GM18909 (cell line): ENCODE results near the gene CD320.
"Not testable (repeated sequence)": the region's sequence is repeated elsewhere in the genome, so short reads cannot be mapped to it uniquely, and the experiment has no call there.

ENCODE experiments used
- ATAC-seq: cut with Tn5 transposase; IDR thresholded peaks from one replicate; pipeline ENCODE4 v1.9.1; 2021; ENCODE audit warnings: mild to moderate bottlenecking; ENCODE audit not compliant: unreplicated experiment, poor library complexity

The CD320 gene

DNA sequence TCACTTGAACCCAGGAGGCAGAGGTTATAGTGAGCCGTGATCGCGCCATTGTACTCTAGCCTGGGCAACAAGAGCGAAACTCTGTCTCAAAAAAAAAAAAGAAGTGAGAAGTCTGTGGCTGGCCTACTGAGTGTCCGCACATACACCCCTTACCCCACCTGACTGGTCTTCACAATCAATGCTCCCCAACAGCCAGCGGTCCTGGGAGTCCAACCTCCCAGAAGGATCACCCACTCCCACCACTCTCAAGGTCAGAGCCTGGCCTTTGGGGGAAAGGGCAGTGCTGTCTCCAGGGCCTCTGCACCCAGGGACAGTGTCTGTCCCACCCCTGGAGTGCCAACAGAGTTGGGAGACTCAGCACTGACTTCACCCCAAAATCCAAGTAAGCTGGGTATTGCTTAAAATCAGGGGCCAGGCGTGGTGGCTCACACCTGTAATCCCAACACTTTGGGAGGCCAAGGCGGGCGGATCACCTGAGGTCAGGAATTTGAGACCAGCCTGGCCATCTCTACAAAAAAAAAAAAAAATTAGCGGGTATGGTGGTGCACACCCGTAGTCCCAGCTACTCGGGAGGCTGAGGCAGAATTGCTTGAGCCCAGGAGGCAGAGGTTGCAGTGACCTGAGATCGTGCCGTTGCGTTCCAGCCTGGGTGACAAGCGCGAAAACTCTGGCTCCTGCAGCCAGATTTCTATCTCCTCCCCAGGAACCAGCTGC is 2.3 kb upstream of the CD320 start:
- no peak for ATAC-seq

DNA sequence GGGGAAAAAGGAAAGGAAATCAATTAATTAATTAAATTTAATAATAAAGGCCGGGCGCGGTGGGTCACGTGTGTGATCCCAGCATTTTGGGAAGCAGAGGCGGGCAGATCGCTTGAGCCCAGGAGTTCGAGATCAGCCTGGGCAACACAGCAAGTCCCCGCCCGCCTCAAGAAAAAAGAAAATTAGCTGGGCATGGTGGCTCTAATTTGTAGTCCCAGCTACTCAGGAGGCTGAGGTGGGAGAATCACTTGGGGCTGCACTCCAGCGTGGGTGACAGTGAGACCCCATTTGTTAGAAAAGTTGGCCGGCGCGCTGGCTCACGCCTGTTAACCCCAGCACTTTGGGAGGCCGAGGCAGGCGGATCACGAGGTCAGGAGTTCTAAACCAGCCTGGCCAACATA is 733 bp upstream of the CD320 start:
- ATAC-seq, result no peak

DNA sequence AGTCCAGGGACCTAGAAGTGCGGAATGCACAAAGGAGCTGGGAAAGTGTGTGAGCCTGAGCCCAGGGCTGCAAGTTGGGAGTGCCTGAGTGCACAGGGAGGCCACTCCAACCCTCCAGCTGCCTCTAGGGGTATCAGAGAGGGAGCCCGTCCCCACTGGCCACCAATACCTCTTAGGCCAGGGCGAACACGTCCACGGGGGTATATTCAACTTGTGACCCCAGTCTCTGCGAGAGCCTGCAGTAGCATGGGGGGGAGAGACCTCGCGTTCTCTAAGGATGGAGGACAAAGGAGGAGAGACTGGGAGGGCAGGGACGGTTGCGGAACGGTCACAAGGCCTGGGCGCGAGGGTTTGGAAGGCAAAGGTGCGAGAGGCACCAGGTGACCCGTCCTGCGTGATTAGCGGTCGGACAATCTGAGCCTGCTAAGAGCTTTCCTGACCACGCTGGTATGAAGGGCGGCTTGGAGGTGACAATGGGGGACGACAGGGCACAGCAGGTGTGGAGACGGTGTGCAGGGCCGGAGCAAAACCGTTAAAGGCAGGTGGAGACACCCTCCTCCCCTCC is 676 bp downstream of the CD320 start:
- ATAC-seq, result no peak

DNA sequence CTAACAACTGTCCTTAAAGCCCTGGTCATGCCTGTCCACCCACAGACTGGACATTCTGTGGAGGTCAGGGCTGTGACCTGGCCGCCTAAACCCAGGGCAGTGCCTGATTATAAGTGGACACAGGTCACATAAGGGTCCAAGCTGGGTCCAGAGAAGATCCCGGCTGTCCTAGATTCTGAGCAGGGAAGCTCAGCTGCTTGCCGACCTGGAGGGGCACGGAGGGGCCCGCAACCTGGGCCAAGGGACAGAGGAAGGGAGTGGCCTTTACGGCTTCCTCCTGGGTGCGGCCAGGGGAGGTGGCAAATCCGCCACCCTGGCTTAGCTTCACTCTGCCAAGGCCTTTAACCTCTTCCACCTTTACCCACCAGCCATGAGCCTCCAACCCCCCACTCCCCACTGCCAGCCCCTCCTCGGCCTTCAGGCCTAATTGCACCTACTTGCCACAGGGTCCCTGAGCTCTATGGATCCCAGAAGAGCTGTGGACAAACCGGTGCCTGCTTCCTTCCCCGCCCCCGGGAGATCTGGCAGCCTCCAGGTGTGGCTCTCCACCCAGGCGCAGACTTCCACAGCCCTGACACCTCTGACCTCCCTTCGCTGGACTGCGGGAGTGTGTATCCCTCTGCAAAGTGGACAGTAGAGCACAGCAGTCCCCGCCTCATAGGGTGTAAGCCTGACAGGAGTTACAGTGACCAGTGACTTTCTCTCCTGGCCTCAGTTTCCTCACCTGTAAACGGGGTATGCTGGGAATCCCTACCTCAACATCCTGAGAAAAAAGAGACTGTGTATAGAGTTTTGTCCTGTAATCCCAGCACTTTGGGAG is 1.7 kb downstream of the CD320 start:
- no peak for ATAC-seq

DNA sequence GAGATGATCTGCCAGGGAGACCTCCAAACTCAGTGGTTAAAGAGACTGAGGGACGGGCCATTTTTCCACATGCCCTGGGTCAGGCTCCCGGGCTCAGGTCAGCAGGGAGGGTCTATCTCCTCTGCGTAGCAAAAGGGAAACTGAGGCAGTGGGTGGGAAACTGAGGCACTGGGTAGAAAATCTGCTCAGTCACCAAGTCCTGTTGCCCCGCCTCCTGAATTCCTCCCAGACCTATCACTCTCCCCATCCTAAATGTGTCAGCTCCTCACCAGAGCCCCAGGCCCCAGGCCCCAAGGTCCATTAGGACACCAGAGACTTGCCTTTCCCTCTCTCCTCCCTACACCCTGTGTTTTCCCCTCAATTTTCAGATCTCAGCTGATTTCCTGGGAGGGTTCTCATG is 2.4 kb downstream of the CD320 start:
- no peak for ATAC-seq

DNA sequence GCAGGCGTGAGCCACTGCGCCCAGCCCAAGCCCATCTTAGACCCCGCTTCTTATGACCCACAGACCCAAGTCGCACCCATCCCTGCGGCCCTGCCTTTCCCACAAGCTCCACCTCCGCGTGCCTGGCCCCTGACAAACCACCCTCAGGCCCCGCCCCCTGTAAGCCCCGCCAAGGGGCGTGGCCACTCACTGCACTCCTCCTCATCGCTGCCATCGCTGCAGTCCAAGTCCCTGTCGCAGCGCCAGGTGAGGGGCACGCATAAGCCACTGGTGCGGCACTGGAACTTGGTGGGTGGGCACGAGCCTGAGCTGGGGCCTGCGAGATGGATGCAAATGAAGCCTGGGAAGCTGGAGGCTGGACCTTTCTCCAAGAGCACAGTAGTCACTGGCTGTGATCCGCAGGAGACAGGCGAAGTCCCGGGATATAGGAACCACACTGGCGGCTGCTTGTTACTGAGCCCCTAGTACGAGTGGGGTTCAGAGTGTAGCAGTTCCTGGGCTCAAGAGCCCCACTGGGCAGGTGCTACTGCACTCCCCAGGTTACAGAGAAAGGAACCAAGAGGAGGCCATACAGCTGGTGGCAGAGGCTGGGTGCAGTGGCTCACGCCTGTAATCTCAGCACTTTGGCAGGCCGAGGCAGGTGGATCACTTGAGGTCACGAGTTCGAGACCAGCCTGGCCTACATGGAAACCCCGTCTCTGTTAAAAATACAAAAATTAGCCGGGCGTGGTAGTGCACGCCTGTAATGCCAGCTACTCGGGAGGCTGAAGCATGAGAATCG is 3.1 kb downstream of the CD320 start:
- no peak for ATAC-seq

DNA sequence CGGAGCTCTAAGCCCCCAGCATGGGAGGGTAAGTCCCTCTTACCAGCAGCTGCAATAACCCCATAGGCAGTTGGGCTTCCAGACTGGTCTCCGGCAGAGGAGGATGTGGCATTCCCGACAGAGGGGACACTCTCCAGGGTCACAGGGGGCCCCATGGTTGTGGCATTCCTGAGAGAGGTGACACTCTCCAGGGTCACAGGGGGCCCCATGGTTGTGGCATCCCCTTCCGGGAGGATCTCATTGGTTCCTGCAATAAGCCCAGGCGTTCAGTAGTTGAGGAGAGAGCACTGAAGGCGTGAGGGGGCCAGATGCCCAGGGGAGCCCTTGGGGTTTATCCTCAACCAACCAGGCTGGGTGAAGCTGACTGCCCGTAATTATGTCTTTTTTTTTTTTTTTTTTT is 5.4 kb downstream of the CD320 start:
- no peak for ATAC-seq

DNA sequence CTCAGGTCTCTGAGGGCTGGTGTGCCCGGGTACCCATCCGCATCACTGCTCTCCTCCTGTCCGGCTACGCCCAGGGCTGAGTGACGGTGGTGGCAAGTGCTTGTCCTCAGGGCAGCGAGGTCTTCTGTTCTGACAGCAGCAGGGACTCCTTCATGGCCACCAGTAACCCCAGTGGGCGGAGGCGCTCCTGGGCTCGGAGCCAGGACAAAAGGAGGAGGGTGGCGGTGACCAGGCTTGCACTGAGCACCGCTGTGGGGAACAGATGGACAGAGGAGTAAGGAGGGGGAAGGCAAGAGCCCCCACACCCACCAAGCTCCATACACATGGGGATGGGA is 5.8 kb downstream of the CD320 start:
- no peak for ATAC-seq

DNA sequence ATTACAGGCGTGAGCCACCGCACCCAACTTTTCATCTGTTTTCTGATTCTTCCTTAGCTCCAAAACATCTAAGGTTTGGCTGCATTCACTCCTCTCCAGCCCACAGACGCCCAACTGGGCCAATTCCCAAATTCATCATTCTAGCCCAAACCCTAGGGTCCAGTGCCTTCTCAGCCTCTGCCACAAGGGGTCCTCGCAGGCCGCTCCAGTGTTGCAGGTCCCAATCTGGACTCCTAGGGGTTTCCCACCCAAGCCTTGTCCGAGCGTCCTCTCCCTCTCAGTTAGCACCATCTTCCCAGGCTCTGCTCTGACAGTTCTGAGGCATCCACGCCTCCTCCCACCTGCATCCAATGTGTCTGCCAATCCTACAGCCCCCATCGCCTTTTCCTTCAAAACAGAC is 16.8 kb downstream of the CD320 start:
- ATAC-seq, result not testable (repeated sequence)

DNA sequence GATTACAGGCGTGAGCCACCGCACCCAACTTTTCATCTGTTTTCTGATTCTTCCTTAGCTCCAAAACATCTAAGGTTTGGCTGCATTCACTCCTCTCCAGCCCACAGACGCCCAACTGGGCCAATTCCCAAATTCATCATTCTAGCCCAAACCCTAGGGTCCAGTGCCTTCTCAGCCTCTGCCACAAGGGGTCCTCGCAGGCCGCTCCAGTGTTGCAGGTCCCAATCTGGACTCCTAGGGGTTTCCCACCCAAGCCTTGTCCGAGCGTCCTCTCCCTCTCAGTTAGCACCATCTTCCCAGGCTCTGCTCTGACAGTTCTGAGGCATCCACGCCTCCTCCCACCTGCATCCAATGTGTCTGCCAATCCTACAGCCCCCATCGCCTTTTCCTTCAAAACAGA is 31.6 kb downstream of the CD320 start:
- ATAC-seq, result not testable (repeated sequence)

DNA sequence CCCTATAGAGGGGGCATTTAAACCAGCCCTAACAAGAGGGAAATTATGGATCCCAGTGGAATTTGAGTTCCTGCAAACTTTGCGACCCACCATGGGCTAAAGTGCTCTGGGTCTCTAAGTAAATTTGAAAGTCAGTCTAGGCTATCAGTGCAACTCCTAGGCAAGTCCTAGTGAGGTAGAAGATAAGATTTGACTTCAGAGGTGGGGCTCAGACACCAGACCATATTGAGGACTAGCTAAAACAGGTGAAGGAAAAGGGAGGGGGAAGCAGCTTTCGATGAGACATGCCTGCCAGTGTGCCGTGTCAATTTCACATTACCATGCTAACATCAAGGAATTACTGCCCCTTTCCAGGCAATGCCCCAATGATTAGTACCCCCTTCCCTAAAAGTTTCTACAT is 38.4 kb downstream of the CD320 start:
- no peak for ATAC-seq

DNA sequence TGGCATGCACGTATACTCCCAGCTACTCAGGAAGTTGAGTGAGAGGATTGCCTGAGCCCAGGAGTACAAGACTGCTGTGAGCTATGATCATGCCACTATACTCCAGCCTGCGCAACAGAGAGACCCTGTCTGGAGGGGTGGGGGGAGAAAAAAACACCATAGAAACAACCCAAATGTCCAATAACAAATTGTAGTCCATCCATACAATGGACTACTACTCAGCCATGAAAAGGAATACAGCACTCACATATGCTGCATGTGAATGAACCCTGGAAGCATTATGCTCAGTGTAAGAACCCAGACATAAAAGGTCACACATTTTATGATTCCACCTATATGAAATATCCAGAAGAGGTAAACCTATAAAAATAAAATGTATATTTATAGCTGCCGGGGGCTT is 42.3 kb downstream of the CD320 start:
- ATAC-seq, result no peak

DNA sequence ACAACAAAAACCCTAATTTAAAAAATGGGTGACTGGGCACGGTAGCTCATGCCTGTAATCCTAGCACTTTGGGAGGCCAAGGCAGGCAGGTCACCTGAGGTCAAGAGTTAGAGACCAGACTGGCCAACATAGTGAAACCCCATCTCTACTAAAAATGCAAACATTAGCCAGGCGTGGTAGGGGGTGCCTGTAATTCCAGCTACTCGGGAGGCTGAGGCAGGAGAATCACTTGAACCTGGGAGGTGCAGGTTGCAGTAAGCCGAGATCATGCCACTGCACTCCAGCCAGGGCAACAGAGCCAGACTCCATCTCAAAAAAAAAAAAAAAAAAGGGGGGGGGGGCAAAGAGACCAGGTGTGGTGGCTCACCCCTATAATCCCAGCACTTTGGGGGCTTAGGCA is 43.9 kb downstream of the CD320 start:
- not testable (repeated sequence) for ATAC-seq

DNA sequence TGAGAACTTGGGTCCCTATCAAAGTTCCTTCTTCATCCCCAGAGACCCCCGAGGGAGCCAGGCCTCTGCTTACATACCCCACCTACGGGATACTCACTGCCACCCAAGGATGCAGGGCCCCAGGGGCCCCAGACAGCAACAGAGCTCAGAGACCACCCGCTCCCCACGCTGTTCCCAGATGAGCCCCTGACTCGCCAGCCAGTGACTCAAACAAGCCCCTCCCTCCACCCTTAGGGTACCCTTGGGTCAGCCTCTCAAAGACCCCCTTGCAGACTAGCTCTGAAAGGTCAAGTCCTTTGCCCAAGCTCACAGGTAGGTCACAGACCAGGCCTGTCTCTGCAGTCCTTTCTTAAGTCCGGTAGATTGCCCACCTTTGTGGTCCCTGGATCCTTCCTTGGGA is 45.7 kb downstream of the CD320 start:
- ATAC-seq, result no peak

DNA sequence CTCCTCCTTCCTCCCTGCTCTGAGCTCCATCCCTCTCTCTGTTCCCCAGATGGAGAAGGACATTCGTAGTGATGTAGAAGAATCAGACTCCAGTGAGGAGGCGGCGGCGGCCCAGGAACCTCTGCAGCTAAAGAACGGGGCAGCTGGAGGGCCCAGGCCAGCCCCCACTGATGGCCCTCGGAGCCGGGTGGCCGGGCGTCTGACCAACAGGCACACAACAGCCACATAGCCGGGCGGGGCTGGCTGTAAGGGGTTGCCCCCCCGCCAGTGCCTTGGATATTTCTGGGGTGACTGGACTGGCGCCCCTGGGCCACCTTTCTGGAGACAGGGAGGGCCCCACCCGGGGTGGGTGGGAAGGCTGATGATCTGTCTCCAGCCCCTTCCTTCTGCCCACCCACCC is 46.3 kb downstream of the CD320 start:
- ATAC-seq, result no peak

DNA sequence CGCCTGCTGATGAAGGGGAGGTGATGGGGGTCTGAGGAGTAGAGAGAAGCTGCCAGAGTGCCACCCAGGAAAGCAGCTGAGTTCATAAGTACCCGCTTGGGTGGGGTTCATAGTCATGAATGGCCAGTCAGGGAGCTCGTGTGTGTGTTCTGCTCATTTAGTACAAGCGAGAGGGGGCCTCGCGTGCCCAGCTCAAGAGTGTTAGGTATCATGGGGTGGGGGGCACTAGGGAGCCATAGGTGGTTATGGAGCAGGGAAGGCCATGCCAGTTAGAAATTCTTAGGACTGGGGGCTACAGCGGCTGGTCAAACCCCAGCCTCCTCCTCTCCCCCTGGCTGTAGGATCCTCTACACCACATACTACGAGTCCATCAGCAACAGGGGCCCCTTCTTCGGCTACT is 46.8 kb downstream of the CD320 start:
- no peak for ATAC-seq

DNA sequence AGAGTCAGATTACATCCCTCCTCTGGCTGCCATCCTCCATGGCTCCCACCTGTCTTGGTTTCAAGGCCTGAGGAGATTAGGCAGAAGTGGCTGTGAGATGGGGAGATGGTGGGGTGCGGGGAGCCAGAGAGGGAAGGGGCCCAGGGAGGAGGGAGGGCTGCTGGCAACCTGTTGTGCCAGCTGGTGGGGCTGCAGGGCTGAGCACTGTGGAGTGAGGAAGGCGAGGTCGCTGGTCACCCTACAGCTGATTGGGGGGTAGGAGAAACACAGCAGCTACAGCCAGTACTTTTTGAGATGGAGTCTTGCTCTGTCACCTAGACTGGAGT is 48.3 kb downstream of the CD320 start:
- no peak for ATAC-seq

DNA sequence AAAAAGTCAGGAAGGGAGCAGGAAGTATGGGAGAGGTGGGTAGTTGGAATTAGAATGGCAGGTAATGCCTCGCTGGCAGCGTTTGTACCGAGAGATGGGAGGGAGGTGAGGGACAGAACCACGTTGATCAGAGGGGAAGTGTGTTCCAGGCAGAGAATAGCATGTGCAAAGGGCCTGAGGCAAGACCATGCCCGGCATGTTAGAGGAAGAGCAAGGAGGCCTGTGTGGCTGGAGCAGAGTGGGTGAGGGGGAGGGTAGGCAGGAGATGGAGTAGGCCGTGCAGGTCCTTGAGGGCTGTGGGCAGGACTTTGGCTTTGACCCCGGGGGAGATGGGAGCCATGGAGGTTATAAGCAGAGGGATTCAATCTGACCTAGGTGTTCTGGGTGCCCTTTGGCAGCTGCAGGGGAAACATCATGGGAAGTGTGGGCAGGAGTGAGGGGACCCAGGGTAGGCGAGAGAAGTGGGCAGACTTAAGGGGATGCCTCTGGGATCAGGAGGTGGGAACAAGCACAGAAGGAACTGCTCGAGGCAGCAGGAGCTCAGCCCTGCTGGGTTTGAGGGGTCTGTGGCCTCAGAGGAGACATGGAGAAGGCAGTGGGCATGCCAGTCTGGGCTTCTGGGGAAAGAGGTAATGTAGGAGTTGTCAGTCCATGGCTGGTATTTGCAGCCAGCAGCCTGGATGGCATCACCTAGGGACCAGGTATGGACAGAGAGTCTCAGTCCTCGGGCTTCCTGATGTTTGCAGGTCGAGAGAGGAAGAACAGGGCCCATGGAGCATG is 48.8 kb downstream of the CD320 start:
- ATAC-seq, result no peak

DNA sequence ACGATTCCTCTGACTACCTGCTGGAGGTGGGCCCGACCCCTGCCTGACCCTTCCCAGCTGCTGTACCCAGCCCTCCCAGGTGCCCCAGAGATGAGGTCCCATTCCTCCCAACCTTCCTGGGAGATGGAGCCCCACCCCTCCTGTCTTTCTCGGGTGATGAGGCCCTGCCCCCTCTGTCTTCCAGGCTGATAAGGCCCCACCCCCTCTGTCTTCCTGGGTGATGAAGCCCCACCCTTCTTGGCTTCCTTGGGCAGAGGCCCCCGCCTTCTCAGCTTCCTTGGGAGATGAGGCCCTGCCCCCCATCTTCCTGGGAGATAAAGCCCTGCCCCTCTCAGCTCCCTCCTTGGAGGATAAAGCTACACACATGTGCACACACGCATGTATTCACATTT is 51.1 kb downstream of the CD320 start:
- no peak for ATAC-seq

DNA sequence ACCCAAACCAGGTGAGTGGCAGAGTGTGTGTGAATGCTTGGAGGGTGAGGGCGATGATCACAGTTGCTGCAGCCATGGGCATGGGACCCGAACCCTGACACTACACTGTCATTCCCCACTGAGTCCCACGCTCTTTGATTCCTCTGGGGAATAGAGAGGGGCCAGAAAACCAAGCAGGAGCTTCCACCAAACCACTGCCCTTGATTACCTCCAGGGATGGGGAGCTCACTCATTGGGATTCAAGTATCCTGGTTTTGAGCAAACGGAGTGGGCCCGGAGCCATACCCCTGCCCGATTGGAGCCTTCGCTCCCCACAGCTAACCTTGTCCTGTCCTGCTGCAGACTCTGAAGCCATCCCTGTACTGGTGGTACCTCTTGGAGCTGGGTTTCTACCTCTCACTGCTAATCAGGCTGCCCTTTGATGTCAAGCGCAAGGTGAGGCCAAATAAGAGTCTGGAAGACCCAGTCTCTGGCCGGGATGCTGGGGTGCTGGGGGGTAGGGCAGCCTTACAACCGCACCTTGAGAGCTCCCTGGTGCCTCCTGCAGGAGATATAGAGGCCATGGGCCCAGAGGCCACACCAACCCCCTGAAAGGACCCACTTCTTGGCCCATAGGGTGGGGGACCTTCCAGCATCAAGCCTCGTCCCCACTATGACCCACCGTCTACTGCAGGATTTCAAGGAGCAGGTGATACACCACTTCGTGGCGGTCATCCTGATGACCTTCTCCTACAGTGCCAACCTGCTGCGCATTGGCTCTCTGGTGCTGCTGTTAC is 51.7 kb downstream of the CD320 start:
- no peak for ATAC-seq
